GM19463 (cell line): ENCODE results near the gene SUCLG2.

Source experiments
- ATAC-seq: cut with Tn5 transposase; IDR thresholded peaks from one replicate; pipeline ENCODE4 v1.9.1; 2021; ENCODE audit warnings: mild to moderate bottlenecking, moderate library complexity; ENCODE audit not compliant: unreplicated experiment

SUCLG2 gene

GRCh38 chr3:67401921-67402320 lies 252.5 kb downstream of the SUCLG2 start:
- ATAC-seq, result no peak

GRCh38 chr3:67400476-67400875 lies 253.9 kb downstream of the SUCLG2 start:
- no peak for ATAC-seq

GRCh38 chr3:67389176-67389575 lies 265.2 kb downstream of the SUCLG2 start:
- ATAC-seq, result peak; percentile 84

- ATAC-seq, result no peak
Observed at GRCh38 chr3:67388738-67389137, 265.7 kb downstream of the SUCLG2 start.

- ATAC-seq, result no peak
Observed at GRCh38 chr3:67386451-67386850, 268.0 kb downstream of the SUCLG2 start.

GRCh38 chr3:67384760-67385397 lies 269.5 kb downstream of the SUCLG2 start:
- ATAC-seq, result no peak

GRCh38 chr3:67384016-67384415 lies 270.4 kb downstream of the SUCLG2 start:
- no peak for ATAC-seq

GRCh38 chr3:67383379-67383778 lies 271.0 kb downstream of the SUCLG2 start:
- no peak for ATAC-seq

- ATAC-seq, result no peak
Observed at GRCh38 chr3:67382536-67382935, 271.9 kb downstream of the SUCLG2 start.

- ATAC-seq, result no peak
Observed at GRCh38 chr3:67381667-67382272, 272.6 kb downstream of the SUCLG2 start.

- ATAC-seq, result no peak
Observed at GRCh38 chr3:67380118-67380517, 274.3 kb downstream of the SUCLG2 start.

- ATAC-seq, result no peak
Observed at GRCh38 chr3:67377299-67377698, 277.1 kb downstream of the SUCLG2 start.

- ATAC-seq, result no peak
Observed at GRCh38 chr3:67376416-67376815, 278.0 kb downstream of the SUCLG2 start.

- ATAC-seq, result no peak
Observed at GRCh38 chr3:67375976-67376375, 278.4 kb downstream of the SUCLG2 start.

GRCh38 chr3:67362686-67363085 lies 291.7 kb downstream of the SUCLG2 start:
- ATAC-seq, result no peak

GRCh38 chr3:67361770-67362169 lies 292.6 kb downstream of the SUCLG2 start:
- ATAC-seq, result no peak

- no peak for ATAC-seq
Observed at GRCh38 chr3:67361323-67361722, 293.1 kb downstream of the SUCLG2 start.

GRCh38 chr3:67357610-67358458 lies 296.6 kb downstream of the SUCLG2 start:
- peak; percentile 74 for ATAC-seq

GRCh38 chr3:67349551-67350174 lies 304.7 kb downstream of the SUCLG2 start:
- peak; percentile 94 for ATAC-seq

- ATAC-seq, result no peak
Observed at GRCh38 chr3:67346081-67346480, 308.3 kb downstream of the SUCLG2 start.

- no peak for ATAC-seq
Observed at GRCh38 chr3:67335813-67336212, 318.6 kb downstream of the SUCLG2 start.
